ENCODE data around the gene DNAJB7. TPM values are rescaled to one million over a fixed set of nuclear protein-coding genes. Genes with fewer than 3 reads are reported as not detected.

Gene DNAJB7
- total RNA-seq, 6 experiments from 2014 or later = not detected

GRCh38 chr22:40862537-40862936 lies 624 bp upstream of the DNAJB7 start:
- H3K9me3 ChIP-seq = no peaks in the 10 kb centered on the region
- no peak overlapping the region for H3K27ac ChIP-seq
- TF ChIP-seq CTCF (IDR thresholded peaks at IDR 0.05) = no peak
- TF ChIP-seq POLR2A (IDR thresholded peaks at IDR 0.05) = no peak
- ATAC-seq (no peak), DNase-seq (no peak)
- no peaks in the 10 kb centered on the region for H3K36me3 ChIP-seq
- peaks cover 0 to 29% (median 9%) of the 10 kb centered on the region in 4 donors for H3K4me1 ChIP-seq
- 70% methylated on average over 2 of the region's 2 CpGs for WGBS (ENCODE audit: insufficient coverage, low coverage, low lambda C conversion rate, missing lambda C conversion rate)
- H3K27me3 ChIP-seq = no peaks in the 10 kb centered on the region
- H3K4me3 ChIP-seq = no peak overlapping the region
- intact Hi-C loops (cut with DNase I) = no loop called here

- peak overlapping the region; percentile 72 to 92 (median 85) for H3K4me3 ChIP-seq
- 1% methylated on average over 12 of the region's 18 CpGs for WGBS (ENCODE audit: insufficient coverage, low coverage, low lambda C conversion rate, missing lambda C conversion rate)
- H3K9me3 ChIP-seq = no peaks in the 10 kb centered on the region
- no peaks in the 10 kb centered on the region for H3K36me3 ChIP-seq
- ATAC-seq (no peak), DNase-seq (no peak)
- H3K27me3 ChIP-seq = no peaks in the 10 kb centered on the region
- intact Hi-C loops (cut with DNase I) = no loop called here
- H3K4me1 ChIP-seq = peaks cover 0 to 41% (median 19%) of the 10 kb centered on the region in 4 donors
- TF ChIP-seq POLR2A (IDR thresholded peaks at IDR 0.05) (no peak), CTCF (IDR thresholded peaks at IDR 0.05) (no peak)
- H3K27ac ChIP-seq = peak overlapping the region; percentile 98 to 100 (median 99)
Measured at GRCh38 chr22:40857309-40857855, 4.5 kb downstream of the DNAJB7 start.

GRCh38 chr22:40856513-40857308 lies 5.2 kb downstream of the DNAJB7 start, which contains the start of the genes ST13 and XPNPEP3:
Gene ST13, minus strand, starts transcription at chr22:40856639. Its CDS starts 99 bp downstream, at chr22:40856540.
Gene XPNPEP3, plus strand, starts transcription at chr22:40857148. Its CDS starts 34 bp downstream, at chr22:40857182.
- H3K27ac ChIP-seq = peak within 1 kb of the TSS; percentile 98 to 100 (median 99)
- H3K27me3 ChIP-seq = no peaks in the 10 kb centered on the region
- no peaks in the 10 kb centered on the region for H3K9me3 ChIP-seq
- TF ChIP-seq CTCF (IDR thresholded peaks at IDR 0.05) (peak in 2 of 4 donors; percentile 9 to 10), POLR2A (IDR thresholded peaks at IDR 0.05) (peak; percentile 58)
- H3K4me1 ChIP-seq = peaks cover 0 to 45% (median 24%) of the 10 kb centered on the region in 4 donors
- intact Hi-C loops (cut with DNase I) = no loop called here
- ATAC-seq (peak; percentile 93 to 97 (median 93)), DNase-seq (peak; percentile 98 to 99 (median 98))
- WGBS (ENCODE audit: insufficient coverage, low coverage, low lambda C conversion rate, missing lambda C conversion rate) = under 1% methylated on average over 28 of the region's 63 CpGs
- H3K4me3 ChIP-seq = peak within 1 kb of the TSS; percentile 72 to 92 (median 85)
- H3K36me3 ChIP-seq = no peaks in the 10 kb centered on the region

GRCh38 chr22:40855979-40856512 lies 5.9 kb downstream of the DNAJB7 start:
- peak in 1 of 3 donors; percentile 67 for DNase-seq
- intact Hi-C loops (cut with DNase I) = no loop called here
- 0% methylated on average over 13 of the region's 29 CpGs for WGBS (ENCODE audit: insufficient coverage, low coverage, low lambda C conversion rate, missing lambda C conversion rate)

More at GRCh38 chr22:40855979-40856512, 5.9 kb downstream of the DNAJB7 start:
- H3K27ac ChIP-seq = peak overlapping the region; percentile 98 to 100 (median 99)
- H3K36me3 ChIP-seq = no peaks in the 10 kb centered on the region
- H3K4me3 ChIP-seq = peak overlapping the region; percentile 72 to 92 (median 85)
- H3K4me1 ChIP-seq = peaks cover 0 to 50% (median 24%) of the 10 kb centered on the region in 4 donors
- TF ChIP-seq POLR2A (IDR thresholded peaks at IDR 0.05) (no peak), CTCF (IDR thresholded peaks at IDR 0.05) (no peak)
- peak; percentile 31 to 53 (median 34) for ATAC-seq
- H3K9me3 ChIP-seq = no peaks in the 10 kb centered on the region
- H3K27me3 ChIP-seq = no peaks in the 10 kb centered on the region
